Mammary epithelial cell (primary cell): ENCODE measurements around the gene CAMTA1.

Source experiments
- CTCF ChIP-seq, 2 donors: IDR thresholded peaks in 1 of 2; conservative IDR thresholded peaks in 1 of 2; 2 replicates each; pipeline ENCODE4 v1.5.1; 2011 to 2012; ENCODE audit warnings: inconsistent platforms in 2 of 2, low read length in 2 of 2, mild to moderate bottlenecking in 2 of 2, control low read depth in 1 of 2, low read depth in 1 of 2; ENCODE audit not compliant: insufficient read depth in 1 of 2; ENCODE audit errors: extremely low read depth in 1 of 2
- EZH2 ChIP-seq: IDR thresholded peaks from 2 replicates; pipeline ENCODE4 v1.6.1; 2012; ENCODE audit warnings: low read length, inconsistent platforms, borderline replicate concordance

DNA sequence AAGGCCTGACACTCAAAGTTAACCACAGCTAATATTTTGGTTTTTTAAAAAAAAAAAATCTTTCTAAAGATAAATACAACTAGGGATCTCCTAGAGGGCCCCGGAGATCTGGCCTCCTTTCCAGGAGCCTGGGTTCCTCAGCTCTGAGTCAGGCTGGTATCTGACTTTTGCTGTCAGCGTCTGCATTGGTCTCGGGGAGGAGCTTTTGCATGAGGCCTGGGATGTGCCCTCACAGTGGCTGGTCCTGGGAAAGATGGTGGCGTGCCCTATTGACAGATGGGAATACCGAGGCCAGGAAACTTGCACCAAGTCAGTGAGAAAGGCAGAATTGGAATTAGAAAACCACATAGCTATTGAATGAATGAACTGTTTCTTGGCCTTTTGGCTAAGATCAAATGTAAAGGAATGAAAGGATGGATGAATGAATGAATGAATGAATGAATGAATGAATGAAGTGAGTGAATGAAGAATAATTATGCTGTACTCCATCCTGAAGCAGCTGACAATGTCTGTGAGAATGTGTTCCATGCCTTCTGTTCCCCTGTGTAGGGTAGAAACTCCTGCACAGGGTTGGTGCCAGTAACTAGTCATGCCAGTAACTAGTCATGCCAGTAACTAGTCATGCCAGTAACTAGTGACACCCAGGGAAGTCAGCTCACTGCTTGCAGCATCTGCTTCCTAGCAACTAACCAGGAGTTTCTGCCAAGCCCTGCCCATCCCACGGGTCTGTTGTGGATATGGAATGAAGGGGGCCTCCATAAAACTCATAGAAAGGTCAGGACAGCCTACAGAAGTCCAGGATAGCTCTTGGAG lies 743.3 kb downstream of the CAMTA1 start:
- TF ChIP-seq CTCF (conservative IDR thresholded peaks at IDR 0.05 in 1 of 2, IDR thresholded peaks at IDR 0.05 in 1 of 2; ENCODE audit: extremely low read depth in 1 of 2, insufficient read depth in 1 of 2, low read depth in 1 of 2, low read length in 2 of 2) (no peak), EZH2 (no peak)
